Ovary (tissue), 3 donors: ENCODE measurements around the gene TMEM185A.

ENCODE experiments used
- EP300 ChIP-seq: sonication (generic); formaldehyde crosslinking; IDR thresholded peaks from one replicate; pipeline ENCODE4 v1.6.1; 2017; ENCODE audit warnings: antibody characterized with exemption
- POLR2A ChIP-seq: fragments of 450-650 bp; IDR thresholded peaks from one replicate; pipeline ENCODE4 v1.6.1; 2017; ENCODE audit warnings: antibody characterized with exemption, mild to moderate bottlenecking, moderate library complexity
- TF ChIP-seq, protein P1 (sequence below), 3 donors: fragments of 450-650 bp in 2 of 3; fragments of 200-600 bp in 1 of 3; IDR thresholded peaks; one replicate each; pipeline versions ENCODE4 v1.5.1 to v1.8.0; 2016 to 2022; ENCODE audit warnings: antibody characterized with exemption in 3 of 3, mild to moderate bottlenecking in 1 of 3
- donor health status: DM: no; HTN: no; CAD: no.

DNA sequence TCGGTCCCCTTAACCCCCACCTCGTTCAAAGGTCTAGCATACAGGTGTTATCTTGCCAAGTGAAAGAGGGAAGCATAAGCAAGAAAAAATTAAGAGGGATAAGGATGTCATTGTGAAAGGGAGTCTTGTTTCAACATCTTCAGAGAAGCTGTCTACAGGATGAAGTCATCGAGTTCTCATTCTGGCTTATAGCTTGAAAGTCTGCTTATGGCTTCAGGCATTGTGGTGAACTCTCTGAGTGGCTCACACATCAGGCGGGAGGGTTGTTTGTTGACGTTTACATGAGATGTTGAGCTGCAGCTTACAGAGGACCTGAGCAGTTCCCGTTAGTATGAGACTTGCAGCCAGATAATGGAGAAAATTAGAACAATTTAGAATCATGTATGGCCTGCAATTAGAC is 60.9 kb downstream of the TMEM185A start:
- TF ChIP-seq, protein P1, sequence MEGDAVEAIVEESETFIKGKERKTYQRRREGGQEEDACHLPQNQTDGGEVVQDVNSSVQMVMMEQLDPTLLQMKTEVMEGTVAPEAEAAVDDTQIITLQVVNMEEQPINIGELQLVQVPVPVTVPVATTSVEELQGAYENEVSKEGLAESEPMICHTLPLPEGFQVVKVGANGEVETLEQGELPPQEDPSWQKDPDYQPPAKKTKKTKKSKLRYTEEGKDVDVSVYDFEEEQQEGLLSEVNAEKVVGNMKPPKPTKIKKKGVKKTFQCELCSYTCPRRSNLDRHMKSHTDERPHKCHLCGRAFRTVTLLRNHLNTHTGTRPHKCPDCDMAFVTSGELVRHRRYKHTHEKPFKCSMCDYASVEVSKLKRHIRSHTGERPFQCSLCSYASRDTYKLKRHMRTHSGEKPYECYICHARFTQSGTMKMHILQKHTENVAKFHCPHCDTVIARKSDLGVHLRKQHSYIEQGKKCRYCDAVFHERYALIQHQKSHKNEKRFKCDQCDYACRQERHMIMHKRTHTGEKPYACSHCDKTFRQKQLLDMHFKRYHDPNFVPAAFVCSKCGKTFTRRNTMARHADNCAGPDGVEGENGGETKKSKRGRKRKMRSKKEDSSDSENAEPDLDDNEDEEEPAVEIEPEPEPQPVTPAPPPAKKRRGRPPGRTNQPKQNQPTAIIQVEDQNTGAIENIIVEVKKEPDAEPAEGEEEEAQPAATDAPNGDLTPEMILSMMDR (IDR thresholded peaks at IDR 0.05), result no peak
- TF ChIP-seq POLR2A, result no peak
- TF ChIP-seq EP300, result no peak
